Suprapubic skin (tissue), 4 donors: Measurements from ENCODE around the gene STRA6. TPM values are rescaled to one million over a fixed set of nuclear protein-coding genes. Genes with fewer than 3 reads are reported as not detected.

ENCODE experiments used
- DNase-seq, 2 donors: peaks; one replicate each; pipeline ENCODE4 v3.0.0-alpha.2; 2019; ENCODE audit warnings: low spot score in 2 of 2
- H3K27ac ChIP-seq: fragments of 200-600 bp; sonication (generic); one replicate; pipeline ENCODE4 v1.5.1; 2019
- H3K27me3 ChIP-seq: fragments of 200-600 bp; sonication (generic); one replicate; pipeline ENCODE4 v1.5.1; 2019
- H3K36me3 ChIP-seq: fragments of 200-600 bp; sonication (generic); one replicate; pipeline ENCODE4 v1.5.1; 2019
- H3K4me1 ChIP-seq: fragments of 200-600 bp; sonication (generic); one replicate; pipeline ENCODE4 v1.5.1; 2019
- H3K4me3 ChIP-seq: fragments of 200-600 bp; sonication (generic); one replicate; pipeline ENCODE4 v1.5.1; 2019; ENCODE audit warnings: mild to moderate bottlenecking
- H3K9me3 ChIP-seq: fragments of 200-600 bp; sonication (generic); one replicate; pipeline ENCODE4 v1.5.1; 2019
- CTCF ChIP-seq, 2 donors: fragments of 200-600 bp in 1 of 2; fragments of 450-650 bp in 1 of 2; sonication (generic) in 1 of 2; IDR thresholded peaks; one replicate each; pipeline ENCODE4 v1.5.1; 2016 to 2019; ENCODE audit warnings: antibody characterized with exemption in 2 of 2, mild to moderate bottlenecking in 1 of 2, moderate library complexity in 1 of 2
- EP300 ChIP-seq: sonication (generic); formaldehyde crosslinking; IDR thresholded peaks from one replicate; pipeline ENCODE4 v1.6.1; 2017; ENCODE audit warnings: antibody characterized with exemption
- POLR2A ChIP-seq, 2 donors: fragments of 450-650 bp; IDR thresholded peaks; one replicate each; pipeline ENCODE4 v1.6.1; 2017; ENCODE audit warnings: antibody characterized with exemption in 2 of 2, mild to moderate bottlenecking in 2 of 2, moderate library complexity in 2 of 2
- POLR2AphosphoS5 ChIP-seq, 3 donors: sonication (generic); formaldehyde crosslinking; IDR thresholded peaks; one replicate each; pipeline ENCODE4 v1.6.1; 2017; ENCODE audit warnings: antibody characterized with exemption in 3 of 3
- WGBS: methylation state at CpG from one replicate; pipeline ENCODE4 v1.1.5; 2018; 5-methylcytosine and 5-hydroxymethylcytosine counted together
- total RNA-seq, 4 donors: library from RNA; depleted of rRNA; stranded (reverse); fragments of >200 nt; gene quantifications; one replicate each; pipeline ENCODE4 v1.1.0, GENCODE V29; 2016

The STRA6 gene
- total RNA-seq, 4 donors from 2014 or later: 0.26 to 0.39 TPM; not detected in 2

- no peak for TF ChIP-seq POLR2AphosphoS5 (IDR thresholded peaks at IDR 0.05)
- no peak for TF ChIP-seq EP300
- H3K4me1 ChIP-seq: peaks cover 11% of the 10 kb centered on the region
- no peak for DNase-seq
- H3K27me3 ChIP-seq: no peaks in the 10 kb centered on the region
- no peaks in the 10 kb centered on the region for H3K9me3 ChIP-seq
- no peaks in the 10 kb centered on the region for H3K36me3 ChIP-seq
- H3K4me3 ChIP-seq: no peak overlapping the region
- H3K27ac ChIP-seq: no peak overlapping the region
- WGBS: 73% methylated on average over 5 of the region's 5 CpGs
Observed at GRCh38 chr15:74192751-74193150, 9.8 kb downstream of the STRA6 start.

GRCh38 chr15:74191798-74192197, 10.8 kb downstream of the STRA6 start:
- Histone ChIP-seq H3K9me3 (no peaks in the 10 kb centered on the region), H3K27me3 (no peaks in the 10 kb centered on the region), H3K36me3 (no peaks in the 10 kb centered on the region), H3K4me3 (no peak overlapping the region), H3K27ac (no peak overlapping the region), H3K4me1 (peaks cover 9% of the 10 kb centered on the region)
- DNase-seq: no peak
- WGBS: 65% methylated on average over 3 of the region's 3 CpGs
- TF ChIP-seq POLR2A (IDR thresholded peaks at IDR 0.05): no peak
- TF ChIP-seq POLR2AphosphoS5 (IDR thresholded peaks at IDR 0.05): no peak
- TF ChIP-seq CTCF (IDR thresholded peaks at IDR 0.05): no peak

GRCh38 chr15:74188216-74188615, 14.4 kb downstream of the STRA6 start:
- no peaks in the 10 kb centered on the region for H3K4me1 ChIP-seq
- H3K36me3 ChIP-seq: no peaks in the 10 kb centered on the region
- H3K27ac ChIP-seq: no peak overlapping the region
- H3K4me3 ChIP-seq: no peak overlapping the region
- TF ChIP-seq EP300: no peak
- no peaks in the 10 kb centered on the region for H3K9me3 ChIP-seq
- WGBS: 91% methylated on average over 7 of the region's 11 CpGs
- DNase-seq: no peak
- H3K27me3 ChIP-seq: no peaks in the 10 kb centered on the region

- 65% methylated on average over 5 of the region's 8 CpGs for WGBS
- H3K9me3 ChIP-seq: no peaks in the 10 kb centered on the region
- H3K4me3 ChIP-seq: no peak overlapping the region
- no peak for TF ChIP-seq EP300
- no peak for TF ChIP-seq POLR2AphosphoS5 (IDR thresholded peaks at IDR 0.05)
- no peak for TF ChIP-seq CTCF (IDR thresholded peaks at IDR 0.05)
- no peak for TF ChIP-seq POLR2A (IDR thresholded peaks at IDR 0.05)
- no peaks in the 10 kb centered on the region for H3K36me3 ChIP-seq
- DNase-seq: no peak
- H3K4me1 ChIP-seq: peaks cover 3% of the 10 kb centered on the region
- no peaks in the 10 kb centered on the region for H3K27me3 ChIP-seq
- H3K27ac ChIP-seq: no peak overlapping the region
Observed at GRCh38 chr15:74185710-74186348, 16.8 kb downstream of the STRA6 start.

- Histone ChIP-seq H3K9me3 (no peaks in the 10 kb centered on the region), H3K4me3 (no peak overlapping the region), H3K27me3 (no peaks in the 10 kb centered on the region), H3K27ac (no peak overlapping the region), H3K4me1 (peaks cover 15% of the 10 kb centered on the region), H3K36me3 (no peaks in the 10 kb centered on the region)
- WGBS: 94% methylated on average over 3 of the region's 12 CpGs
- TF ChIP-seq POLR2A (IDR thresholded peaks at IDR 0.05) (no peak), CTCF (IDR thresholded peaks at IDR 0.05) (no peak), EP300 (no peak), POLR2AphosphoS5 (IDR thresholded peaks at IDR 0.05) (no peak)
- DNase-seq: no peak
Observed at GRCh38 chr15:74184582-74185091, 17.9 kb downstream of the STRA6 start.

- peaks cover 39% of the 10 kb centered on the region for H3K4me1 ChIP-seq
- TF ChIP-seq CTCF (IDR thresholded peaks at IDR 0.05): no peak
- TF ChIP-seq EP300: no peak
- 92% methylated on average over 8 of the region's 8 CpGs for WGBS
- H3K27ac ChIP-seq: no peak overlapping the region
- no peaks in the 10 kb centered on the region for H3K36me3 ChIP-seq
- no peaks in the 10 kb centered on the region for H3K27me3 ChIP-seq
- no peaks in the 10 kb centered on the region for H3K9me3 ChIP-seq
- no peak overlapping the region for H3K4me3 ChIP-seq
- DNase-seq: no peak
Observed at GRCh38 chr15:74182131-74182530, 20.5 kb downstream of the STRA6 start.
